NCI-H1417 (cell line): ENCODE results near the gene SPG7.
"Not testable (repeated sequence)": the region's sequence is repeated elsewhere in the genome, so short reads cannot be mapped to it uniquely, and the experiment has no call there.

Experiments used
- DNase-seq, 3 experiments: peaks; one replicate each; lab custom pipeline; 2025; lab: John Stamatoyannopoulos, UW

SPG7 gene

DNA sequence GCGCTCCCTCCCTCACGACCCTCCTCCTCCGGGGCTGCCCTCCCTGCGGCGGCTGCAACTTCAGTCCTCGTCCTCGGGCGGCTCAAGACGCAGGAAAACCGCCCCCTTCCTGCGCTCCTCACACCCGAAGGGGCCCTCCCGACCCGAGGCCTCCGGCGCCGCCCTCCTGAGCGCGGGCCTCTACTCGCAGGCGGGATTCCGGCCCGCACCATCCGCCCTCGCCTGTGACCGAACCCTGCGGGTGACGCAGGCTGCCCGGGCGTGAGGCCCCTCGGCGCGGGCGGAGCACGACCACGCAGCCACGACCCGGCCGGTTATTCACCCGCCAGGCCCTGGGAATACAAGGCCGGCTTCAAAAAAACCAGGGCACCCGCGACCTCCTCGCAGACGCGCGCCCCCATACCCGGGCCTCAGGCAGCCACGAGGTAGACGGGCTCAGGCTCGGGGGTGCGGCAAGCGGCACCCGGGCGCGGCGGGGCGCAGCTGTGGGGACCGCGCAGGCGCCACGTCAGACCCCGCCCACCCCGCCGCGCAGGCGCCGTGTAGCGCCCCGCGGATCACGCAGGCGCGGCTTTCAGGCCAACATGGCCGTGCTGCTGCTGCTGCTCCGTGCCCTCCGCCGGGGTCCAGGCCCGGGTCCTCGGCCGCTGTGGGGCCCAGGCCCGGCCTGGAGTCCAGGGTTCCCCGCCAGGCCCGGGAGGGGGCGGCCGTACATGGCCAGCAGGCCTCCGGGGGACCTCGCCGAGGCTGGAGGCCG, at the start of gene SPG7:
Gene SPG7, plus strand, starts transcription at position 570 of the 757 bp plus-strand sequence. Its CDS starts 15 bp downstream, at position 585.
- peak; percentile 75 to 88 (median 87) for DNase-seq

DNA sequence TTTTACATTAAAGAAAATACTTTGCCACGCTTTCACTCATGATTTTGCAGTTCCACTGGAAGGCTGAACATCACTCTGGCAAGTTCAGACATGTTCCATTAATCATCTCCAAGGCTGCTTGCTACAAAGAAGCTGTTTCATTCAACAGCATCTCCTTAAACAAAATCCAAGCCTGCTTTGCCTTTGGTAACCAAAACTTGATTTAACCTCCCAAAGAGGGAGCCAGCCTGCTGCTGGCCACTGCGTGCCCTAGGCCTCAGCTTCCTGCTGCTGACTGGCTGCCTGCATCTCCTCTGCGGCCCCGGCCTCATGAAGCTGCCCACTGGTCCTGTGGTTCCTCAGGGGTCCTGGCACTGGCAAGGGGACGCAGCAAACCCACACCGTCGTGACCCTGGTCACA, 49.7 kb upstream of the SPG7 start:
- DNase-seq, result no peak

GRCh38 chr16:89458967-89459366, 49.2 kb upstream of the SPG7 start:
- DNase-seq, result no peak

DNA sequence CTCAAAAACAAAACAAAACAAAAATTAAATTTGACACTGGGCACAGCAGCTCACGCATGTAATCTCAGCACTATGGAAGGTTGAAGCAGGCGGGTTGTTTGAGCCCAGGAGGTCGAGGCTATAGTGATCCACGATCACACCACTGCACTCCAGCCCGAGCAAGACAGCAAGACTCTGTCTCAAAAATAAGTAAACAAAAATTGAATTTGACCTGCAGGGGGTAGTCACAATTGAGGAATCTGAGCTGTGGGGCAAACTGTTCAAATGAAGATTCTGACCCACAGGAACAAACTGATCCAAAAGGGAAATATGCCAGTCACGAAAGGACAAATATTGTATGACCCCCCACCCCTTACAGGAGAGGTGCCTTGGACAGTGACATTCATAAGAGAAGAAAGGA, 47.6 kb upstream of the SPG7 start:
- no peak for DNase-seq

- not testable (repeated sequence) for DNase-seq
These were observed 46.3 kb upstream of the SPG7 start for GRCh38 chr16:89461890-89462289.

GRCh38 chr16:89462639-89463038, 45.6 kb upstream of the SPG7 start:
- DNase-seq, result not testable (repeated sequence)

DNA sequence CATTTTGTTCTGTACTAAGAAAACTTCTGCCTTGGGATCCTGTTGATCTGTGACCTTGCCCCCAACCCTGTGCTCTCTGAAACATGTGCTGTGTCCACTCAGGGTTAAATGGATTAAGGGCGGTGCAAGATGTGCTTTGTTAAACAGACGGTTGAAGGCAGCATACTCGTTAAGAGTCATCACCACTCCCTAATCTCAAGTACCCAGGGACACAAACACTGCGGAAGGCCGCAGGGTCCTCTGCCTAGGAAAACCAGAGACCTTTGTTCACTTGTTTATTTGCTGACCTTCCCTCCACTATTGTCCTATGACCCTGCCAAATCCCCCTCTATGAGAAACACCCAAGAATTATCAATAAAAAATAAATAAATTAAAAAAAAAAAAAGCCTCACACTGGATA, 44.9 kb upstream of the SPG7 start:
- DNase-seq, result not testable (repeated sequence)

- DNase-seq, result no peak
These were observed 41.3 kb upstream of the SPG7 start for GRCh38 chr16:89466920-89467319.

DNA sequence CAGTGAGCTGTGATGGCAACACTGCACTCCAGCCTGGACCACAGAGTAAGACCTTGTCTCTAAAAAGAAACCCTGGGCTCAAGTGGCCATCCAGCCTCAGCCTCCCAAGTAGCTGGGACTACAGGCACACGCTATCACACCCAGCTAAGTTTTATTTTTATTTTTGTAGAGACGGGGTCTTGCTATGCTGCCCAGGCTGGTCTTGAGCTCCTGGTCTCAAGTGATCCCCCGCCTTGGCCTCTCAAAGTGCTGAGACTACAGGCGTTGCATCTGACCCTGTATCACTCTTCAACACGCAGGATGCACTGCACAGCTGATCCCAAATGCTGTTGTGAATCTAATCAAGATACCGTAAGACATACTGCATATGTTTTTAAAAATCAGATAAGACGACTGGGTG, 40.8 kb upstream of the SPG7 start:
- DNase-seq, result no peak

GRCh38 chr16:89472711-89473075, 35.5 kb upstream of the SPG7 start:
- peak in 1 of 3 experiments; percentile 4 for DNase-seq

GRCh38 chr16:89473136-89473712, 35.0 kb upstream of the SPG7 start:
- no peak for DNase-seq

GRCh38 chr16:89473791-89474414, 34.3 kb upstream of the SPG7 start:
- no peak for DNase-seq

DNA sequence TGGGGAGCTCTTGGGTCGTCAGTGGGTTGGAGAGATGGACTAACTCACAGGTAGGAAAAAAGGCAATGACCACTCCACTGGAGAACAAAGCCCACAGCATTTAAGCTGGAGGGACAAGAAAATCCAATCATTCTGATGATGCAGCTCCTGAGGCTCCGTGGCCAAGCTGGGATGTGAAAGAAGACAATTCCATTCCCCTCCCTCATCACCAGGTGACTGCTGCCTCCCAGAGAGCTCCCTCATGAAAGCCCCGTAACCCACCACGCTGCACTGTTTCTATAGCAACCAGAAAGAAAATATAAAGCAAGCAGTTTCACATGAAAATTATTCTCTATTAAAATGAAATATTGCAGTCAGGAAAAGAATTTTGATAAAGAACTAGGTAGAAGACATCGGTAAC, 33.1 kb upstream of the SPG7 start:
- peak in 1 of 3 experiments; percentile 5 for DNase-seq

DNA sequence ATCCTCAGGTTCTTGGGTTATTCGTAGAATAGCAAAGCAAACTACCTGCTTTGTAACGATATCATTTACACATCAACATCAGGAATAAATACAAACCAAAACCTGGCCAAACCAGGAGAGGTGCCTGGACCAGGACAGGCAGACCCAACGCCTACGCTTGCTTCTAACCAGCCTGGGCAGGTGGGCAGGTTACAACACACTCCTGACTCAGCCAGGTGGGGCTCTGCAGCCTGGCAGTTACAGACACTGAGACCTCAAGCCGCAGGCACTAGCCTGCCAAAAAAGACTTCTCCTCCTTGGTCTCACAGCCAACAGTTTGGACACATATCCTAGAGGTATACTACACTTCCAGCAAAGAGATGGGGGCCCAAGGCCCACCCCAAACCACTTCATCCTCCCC, 31.8 kb upstream of the SPG7 start:
- DNase-seq, result no peak

- DNase-seq, result no peak
These were observed 31.4 kb upstream of the SPG7 start for GRCh38 chr16:89476811-89477261.

GRCh38 chr16:89478576-89479221, 29.5 kb upstream of the SPG7 start:
- DNase-seq, result no peak

GRCh38 chr16:89481356-89481955, 26.7 kb upstream of the SPG7 start:
- DNase-seq, result peak in 1 of 3 experiments; percentile 25

- no peak for DNase-seq
These were observed 25.9 kb upstream of the SPG7 start for GRCh38 chr16:89482150-89482816.

DNA sequence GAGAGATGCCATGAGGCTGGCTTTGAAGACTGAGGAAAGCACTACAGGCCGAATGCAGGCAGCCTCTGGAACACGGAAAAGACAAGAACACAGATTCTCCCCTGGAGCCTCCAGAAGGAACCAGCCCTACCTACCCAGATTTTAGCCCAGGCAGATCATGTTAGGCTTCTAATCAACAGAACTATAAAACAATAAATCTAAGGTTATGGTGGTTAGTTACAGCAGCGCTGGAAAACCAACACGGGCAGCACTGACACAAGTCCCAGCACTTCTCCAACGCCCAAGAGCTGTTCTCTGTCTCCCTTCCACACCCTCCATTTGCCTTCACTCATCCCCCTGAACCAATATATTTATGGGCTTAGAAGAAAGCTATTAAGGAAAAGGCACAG, 25.4 kb upstream of the SPG7 start:
- no peak for DNase-seq

- DNase-seq, result no peak
These were observed 24.1 kb upstream of the SPG7 start for GRCh38 chr16:89484041-89484501.

- DNase-seq, result no peak
These were observed 23.1 kb upstream of the SPG7 start for GRCh38 chr16:89484923-89485679.
